H1 (cell line): Measurements from ENCODE around the gene PIF1. TPM values are rescaled to one million over a fixed set of nuclear protein-coding genes. Genes with fewer than 3 reads are reported as not detected.

ENCODE experiments used
- CTCF ChIA-PET: fragments of 300-600 bp; sonication (Branson Sonifier 250); formaldehyde crosslinking; loops from one replicate; lab custom pipeline; 2021; ENCODE audit not compliant: partially characterized antibody; lab: Charles Lee
- POLR2A ChIA-PET: fragments of 300-600 bp; sonication (Branson Sonifier 250); formaldehyde crosslinking; loops from one replicate; lab custom pipeline; 2021; ENCODE audit warnings: inconsistent platforms; ENCODE audit not compliant: partially characterized antibody; lab: Charles Lee
- DNase-seq, 2 experiments: peaks; one replicate each; pipeline versions ENCODE4 v3.0.0 to v3.0.0-alpha.2; 2010 to 2022; ENCODE audit warnings: low spot score in 2 of 2, low read depth in 1 of 2, mixed read lengths in 1 of 2
- FAIRE-seq: peaks from 2 replicates; lab custom pipeline; 2011; peaks lifted over from hg19 to GRCh38; lab: Jason Lieb, UNC
- H2AFZ ChIP-seq: 2 replicates; pipeline ENCODE4 v1.8.1; 2012; ENCODE audit warnings: low read length, inconsistent platforms
- H2AK5ac ChIP-seq: 2 replicates; pipeline ENCODE4 v1.6.1; 2013; ENCODE audit warnings: low read depth, low read length
- H2BK120ac ChIP-seq: replicated peaks from 2 replicates; pipeline ENCODE3; 2013; ENCODE audit warnings: low read depth, low read length, inconsistent platforms
- H2BK12ac ChIP-seq: 2 replicates; pipeline ENCODE4 v1.6.1; 2013; ENCODE audit warnings: low read depth, low read length
- H2BK15ac ChIP-seq: 2 replicates; pipeline ENCODE4 v1.6.1; 2013; ENCODE audit warnings: low read length
- H2BK20ac ChIP-seq: 2 replicates; pipeline ENCODE4 v1.6.1; 2013; ENCODE audit warnings: low read length
- H2BK5ac ChIP-seq: 2 replicates; pipeline ENCODE4 v1.6.1; 2013; ENCODE audit warnings: low read depth, low read length
- H3K14ac ChIP-seq: 2 replicates; pipeline ENCODE4 v1.6.1; 2013; ENCODE audit warnings: inconsistent platforms; ENCODE audit not compliant: insufficient read length
- H3K18ac ChIP-seq: 2 replicates; pipeline ENCODE4 v1.6.1; 2013; ENCODE audit warnings: low read length; ENCODE audit errors: extremely low read depth
- H3K23ac ChIP-seq: 2 replicates; pipeline ENCODE4 v1.6.1; 2013; ENCODE audit warnings: inconsistent platforms; ENCODE audit not compliant: insufficient read length
- H3K23me2 ChIP-seq: 2 replicates; pipeline ENCODE4 v1.6.1; 2013; ENCODE audit warnings: low read depth, low read length
- H3K27ac ChIP-seq: 2 replicates; pipeline ENCODE4 v1.6.1; 2011; ENCODE audit warnings: low read depth, low read length, inconsistent platforms
- H3K27me3 ChIP-seq, 4 experiments: replicated peaks in 1 of 4; 1 replicate in 1 of 4; 2 replicates in 3 of 4; pipeline versions ENCODE4 v1.6.1 to v1.8.1; 2011 to 2013; ENCODE audit warnings: low read length in 3 of 4, mild to moderate bottlenecking in 3 of 4, inconsistent platforms in 2 of 4, mixed read lengths in 2 of 4, moderate library complexity in 1 of 4; ENCODE audit not compliant: control insufficient read depth in 3 of 4, insufficient read depth in 3 of 4; ENCODE audit errors: extremely low read depth in 1 of 4
- H3K36me3 ChIP-seq, 4 experiments: 2 replicates each; pipeline versions ENCODE4 v1.6.1 to v1.8.1; 2011 to 2013; ENCODE audit warnings: mild to moderate bottlenecking in 4 of 4, low read length in 3 of 4, moderate library complexity in 2 of 4, control low read depth in 1 of 4, inconsistent platforms in 1 of 4; ENCODE audit not compliant: insufficient read depth in 4 of 4, control insufficient read depth in 2 of 4
- H3K4ac ChIP-seq: replicated peaks from 2 replicates; pipeline ENCODE3; 2013; ENCODE audit warnings: low read length, low read depth, mixed read lengths, inconsistent platforms; ENCODE audit not compliant: insufficient read length
- H3K4me1 ChIP-seq, 4 experiments: replicated peaks in 1 of 4; 1 replicate in 1 of 4; 2 replicates in 3 of 4; pipeline versions ENCODE4 v1.6.1 to v1.8.1; 2011 to 2013; ENCODE audit warnings: low read length in 3 of 4, inconsistent platforms in 2 of 4, mixed read lengths in 1 of 4; ENCODE audit not compliant: insufficient read depth in 4 of 4, control insufficient read depth in 3 of 4
- H3K4me2 ChIP-seq, 2 experiments: 2 replicates each; pipeline versions ENCODE4 v1.6.1 to v1.8.1; 2011 to 2013; ENCODE audit warnings: low read depth in 2 of 2, low read length in 2 of 2, control low read depth in 1 of 2, inconsistent platforms in 1 of 2, mild to moderate bottlenecking in 1 of 2; ENCODE audit not compliant: insufficient read depth in 1 of 2
- H3K4me3 ChIP-seq, 4 experiments: fragments of 200-600, 300-600 bp in 1 of 4; sonication (generic), shearing (Covaris generic), sonication (Bioruptor Twin) in 1 of 4; 2 replicates each; pipeline versions ENCODE4 v1.5.1 to v1.8.1; 2011 to 2016; ENCODE audit warnings: low read length in 4 of 4, low read depth in 3 of 4, control low read depth in 2 of 4, inconsistent platforms in 2 of 4, mild to moderate bottlenecking in 2 of 4, mixed read lengths in 1 of 4, moderate library complexity in 1 of 4; ENCODE audit not compliant: insufficient read depth in 2 of 4; ENCODE audit errors: extremely low read depth in 1 of 4
- H3K56ac ChIP-seq: replicated peaks from 2 replicates; pipeline ENCODE3; 2013; ENCODE audit warnings: low read depth, mild to moderate bottlenecking, mixed read lengths, low read length, inconsistent platforms; ENCODE audit not compliant: insufficient read length
- H3K79me1 ChIP-seq: 2 replicates; pipeline ENCODE4 v1.6.1; 2013; ENCODE audit warnings: low read depth, low read length, control low read depth
- H3K79me2 ChIP-seq, 2 experiments: 2 replicates each; pipeline versions ENCODE4 v1.6.1 to v1.8.1; 2012 to 2013; ENCODE audit warnings: low read length in 2 of 2, mild to moderate bottlenecking in 2 of 2, inconsistent platforms in 1 of 2; ENCODE audit not compliant: insufficient read depth in 2 of 2, control insufficient read depth in 1 of 2
- H3K9ac ChIP-seq, 4 experiments: replicated peaks in 1 of 4; 1 replicate in 1 of 4; 2 replicates in 3 of 4; pipeline versions ENCODE4 v1.6.1 to v1.8.1; 2011 to 2013; ENCODE audit warnings: low read depth in 3 of 4, low read length in 3 of 4, control low read depth in 2 of 4, mild to moderate bottlenecking in 2 of 4, moderate library complexity in 2 of 4, inconsistent platforms in 1 of 4; ENCODE audit errors: extremely low read depth in 1 of 4
- H3K9me3 ChIP-seq, 2 experiments: 2 replicates each; pipeline versions ENCODE4 v1.6.1 to v1.8.1; 2012 to 2013; ENCODE audit warnings: mild to moderate bottlenecking in 2 of 2, moderate library complexity in 2 of 2, control low read depth in 1 of 2, inconsistent platforms in 1 of 2, low read depth in 1 of 2, low read length in 1 of 2, mixed read lengths in 1 of 2; ENCODE audit not compliant: insufficient read depth in 2 of 2
- H4K20me1 ChIP-seq, 2 experiments: replicated peaks in 1 of 2; 2 replicates each; pipeline versions ENCODE3 to v1.8.1; 2011 to 2013; ENCODE audit warnings: inconsistent platforms in 2 of 2, low read length in 2 of 2, mild to moderate bottlenecking in 1 of 2; ENCODE audit not compliant: insufficient read depth in 2 of 2, control insufficient read depth in 1 of 2
- H4K5ac ChIP-seq: 2 replicates; pipeline ENCODE4 v1.6.1; 2013; ENCODE audit warnings: low read length, low read depth, mixed read lengths, inconsistent platforms; ENCODE audit not compliant: insufficient read length
- H4K8ac ChIP-seq: 2 replicates; pipeline ENCODE4 v1.8.0; 2013; ENCODE audit warnings: mild to moderate bottlenecking, moderate library complexity, low read length, inconsistent platforms; ENCODE audit not compliant: insufficient read depth; ENCODE audit errors: extremely low read depth
- H4K91ac ChIP-seq: replicated peaks from 2 replicates; pipeline ENCODE3; 2013; ENCODE audit warnings: low read length, mixed read lengths, inconsistent platforms; ENCODE audit not compliant: insufficient read length
- EZH2 ChIP-seq: fragments of 200-600 bp; sonication (generic); IDR thresholded peaks from 2 replicates; pipeline ENCODE4 v1.7.1; 2012; ENCODE audit warnings: low read depth, mild to moderate bottlenecking, moderate library complexity, low read length, inconsistent platforms; ENCODE audit not compliant: severe bottlenecking
- HDAC2 ChIP-seq, 2 experiments: fragments of 300-600 bp in 1 of 2; sonication (generic) in 1 of 2; IDR thresholded peaks; 2 replicates each; pipeline ENCODE4 v1.6.1; 2011 to 2012; ENCODE audit warnings: low read depth in 2 of 2, low read length in 2 of 2, mild to moderate bottlenecking in 2 of 2, moderate library complexity in 2 of 2, borderline replicate concordance in 1 of 2, inconsistent platforms in 1 of 2
- HDAC6 ChIP-seq: IDR thresholded peaks from one replicate; pipeline ENCODE4 v1.7.1; 2012; ENCODE audit warnings: low read depth, mild to moderate bottlenecking, inconsistent platforms, low read length, moderate library complexity
- TBP ChIP-seq: IDR thresholded peaks from 2 replicates; pipeline ENCODE4 v1.6.1; 2011; ENCODE audit warnings: low read depth, low read length, improper control_type of control experiment
- WGBS, 2 experiments: shearing (Covaris generic) in 1 of 2; methylation state at CpG; one replicate each; pipeline versions ENCODE4 v1.1.6 to v1.1.7; 2013 to 2015; ENCODE audit warnings: low lambda C conversion rate in 2 of 2, mixed read lengths in 2 of 2, inconsistent platforms in 1 of 2, low coverage in 1 of 2, missing lambda C conversion rate in 1 of 2; ENCODE audit not compliant: insufficient replicate concordance in 2 of 2, insufficient coverage in 1 of 2, insufficient read length in 1 of 2; ENCODE audit errors: extremely low coverage in 1 of 2, missing lambda C conversion rate in 1 of 2; 5-methylcytosine and 5-hydroxymethylcytosine counted together
- polyA plus RNA-seq, 7 experiments: library from polyadenylated mRNA; depleted of rRNA in 3 of 7; stranded (reverse) in 5 of 7; unstranded in 2 of 7; fragments of >200 nt in 5 of 7; fragments of 200-250 nt in 2 of 7; gene quantifications; 1 replicate in 5 of 7; 2 replicates in 1 of 7; 4 replicates in 1 of 7; pipeline versions ENCODE4 v1.2.1 to v1.2.3, GENCODE V29; 2011 to 2013; ENCODE audit warnings: missing spikeins in 2 of 7, mixed read lengths in 2 of 7
- total RNA-seq: library from RNA; stranded (reverse); fragmentation: NEBNext Ultra II Directional; extraction: Animal tissue kit (Norgen Biotek cat#: 25700); gene quantifications from 2 replicates; pipeline ENCODE4 v1.2.1, GENCODE V29; 2021

Gene PIF1
- total and polyA plus RNA-seq, 2 of the 8 experiments (the other 6 are each of a cell fraction or from before 2014, with no cell fraction given) = 73.3 to 138 TPM

GRCh38 chr15:64808785-64809453 is 16.5 kb downstream of the PIF1 start:
- H2BK120ac ChIP-seq = peak overlapping the region; percentile 80
- H3K9ac ChIP-seq = peak overlapping the region in 3 of 4 experiments; percentile 43 to 78 (median 61); a peak in 6 of 7 replicates
- peak overlapping the region; percentile 72 for H3K56ac ChIP-seq
- H4K8ac ChIP-seq = peak overlapping the region; percentile 90; the same call in 1 of the 2 replicates
- H2BK15ac ChIP-seq = peak overlapping the region; percentile 20; the same call in 1 of the 2 replicates
- H3K14ac ChIP-seq = no peak overlapping the region
- no peak overlapping the region for H3K23ac ChIP-seq
- peak overlapping the region; percentile 94 for H3K4ac ChIP-seq
- H3K18ac ChIP-seq = peak overlapping the region; percentile 97
- no peaks in the 10 kb centered on the region for H3K79me1 ChIP-seq
- peak overlapping the region; percentile 90 for H4K5ac ChIP-seq
- H2AFZ ChIP-seq = no peak overlapping the region
- H3K23me2 ChIP-seq = peaks cover 8% of the 10 kb centered on the region
- peak overlapping the region; percentile 2 to 53 (median 38); a peak in 6 of 8 replicates for H3K4me3 ChIP-seq
- H2BK5ac ChIP-seq = peak overlapping the region; percentile 94
- H2AK5ac ChIP-seq = peak overlapping the region; percentile 82; the same call in 1 of the 2 replicates
- no peaks in the 10 kb centered on the region; a peak in 1 of 4 replicates for H3K79me2 ChIP-seq
- CTCF ChIA-PET = interaction anchor here (0.6 to 25.0 kb wide), 31 partner anchors 7 to 349 kb away, joined by 3 to 883 read pairs (median 5); partner anchors contain the start of gene PIF1
- peak; percentile 82 to 88 for DNase-seq
- H4K91ac ChIP-seq = peak overlapping the region; percentile 89
- 4% methylated on average over 10 of the region's 10 CpGs; no CpG with 5 or more reads in 1 of the 2 experiments for WGBS, 2 experiments
- POLR2A ChIA-PET = interaction anchor here (0.7 to 24.9 kb wide), 28 partner anchors 8 to 436 kb away, joined by 3 to 748 read pairs (median 8); partner anchors contain the start of genes PIF1, PLEKHO2, RBPMS2 and ZNF609
- H3K36me3 ChIP-seq = no peaks in the 10 kb centered on the region
- peak overlapping the region; percentile 97 for H2BK12ac ChIP-seq
- H3K4me1 ChIP-seq = peaks cover 28 to 56% (median 44%) of the 10 kb centered on the region in 4 experiments
- peak overlapping the region; percentile 70 to 83 for H3K4me2 ChIP-seq
- peak overlapping the region; percentile 95 for H2BK20ac ChIP-seq
- no peaks in the 10 kb centered on the region for H3K27me3 ChIP-seq
- H3K9me3 ChIP-seq = no peaks in the 10 kb centered on the region
- no peaks in the 10 kb centered on the region for H4K20me1 ChIP-seq
- FAIRE-seq = peak; percentile 86
- H3K27ac ChIP-seq = peak overlapping the region; percentile 95
- TF ChIP-seq HDAC6 (no peak), EZH2 (no peak), HDAC2 (IDR thresholded peaks at IDR 0.05; ENCODE audit: borderline replicate concordance in 1 of 2, low read depth in 2 of 2, low read length in 2 of 2) (peak; percentile 24 to 80; a peak in 2 of 4 replicates), TBP (no peak; the same call in 1 of the 2 replicates)
